Measurements from ENCODE around the gene LRRC39.

- TF ChIP-seq POLR2A (IDR thresholded peaks at IDR 0.05) (no peak), CTCF (IDR thresholded peaks at IDR 0.05) (no peak)
Measured at GRCh38 chr1:100151679-100152078, 26.4 kb downstream of the LRRC39 start.
